Endothelial cell (in vitro differentiated cells): ENCODE results near the gene DTWD2. TPM values are rescaled to one million over a fixed set of nuclear protein-coding genes. Genes with fewer than 3 reads are reported as not detected.

Source experiments
- DNase-seq: peaks from one replicate; pipeline ENCODE4 v3.0.0; 2021; ENCODE audit warnings: low spot score
- H3K27ac Mint-ChIP-seq: one replicate; pipeline ENCODE4 v1.8.0; 2021; ENCODE audit warnings: mixed read lengths, inconsistent platforms; ENCODE audit not compliant: unreplicated experiment
- H3K27me3 Mint-ChIP-seq: one replicate; pipeline ENCODE4 v1.8.0; 2021; ENCODE audit warnings: mild to moderate bottlenecking, moderate library complexity, mixed read lengths, inconsistent platforms; ENCODE audit not compliant: unreplicated experiment
- H3K36me3 Mint-ChIP-seq: one replicate; pipeline ENCODE4 v1.8.0; 2021; ENCODE audit warnings: mild to moderate bottlenecking, low read depth, mixed read lengths, inconsistent platforms; ENCODE audit not compliant: unreplicated experiment
- H3K4me1 Mint-ChIP-seq: one replicate; pipeline ENCODE4 v1.8.0; 2021; ENCODE audit warnings: mild to moderate bottlenecking, mixed read lengths, inconsistent platforms; ENCODE audit not compliant: unreplicated experiment
- H3K4me3 Mint-ChIP-seq: one replicate; pipeline ENCODE4 v1.8.0; 2021; ENCODE audit warnings: mild to moderate bottlenecking, mixed read lengths, inconsistent platforms; ENCODE audit not compliant: unreplicated experiment
- H3K9me3 Mint-ChIP-seq: one replicate; pipeline ENCODE4 v1.8.0; 2021; ENCODE audit warnings: mixed read lengths, inconsistent platforms; ENCODE audit not compliant: unreplicated experiment
- CTCF ChIP-seq: fragments of 200-600 bp; sonication (generic); IDR thresholded peaks from one replicate; pipeline ENCODE4 v1.5.0; 2021; ENCODE audit warnings: antibody characterized with exemption; ENCODE audit not compliant: unreplicated experiment
- total RNA-seq: library from RNA; stranded (reverse); fragmentation: NEBNext Ultra II Directional; extraction: Animal tissue kit (Norgen Biotek cat#: 25700); gene quantifications from one replicate; pipeline ENCODE4 v1.2.1, GENCODE V29; 2021; ENCODE audit not compliant: unreplicated experiment

Gene DTWD2
- total RNA-seq, 1 donor from 2014 or later = 2.7 TPM

DNA sequence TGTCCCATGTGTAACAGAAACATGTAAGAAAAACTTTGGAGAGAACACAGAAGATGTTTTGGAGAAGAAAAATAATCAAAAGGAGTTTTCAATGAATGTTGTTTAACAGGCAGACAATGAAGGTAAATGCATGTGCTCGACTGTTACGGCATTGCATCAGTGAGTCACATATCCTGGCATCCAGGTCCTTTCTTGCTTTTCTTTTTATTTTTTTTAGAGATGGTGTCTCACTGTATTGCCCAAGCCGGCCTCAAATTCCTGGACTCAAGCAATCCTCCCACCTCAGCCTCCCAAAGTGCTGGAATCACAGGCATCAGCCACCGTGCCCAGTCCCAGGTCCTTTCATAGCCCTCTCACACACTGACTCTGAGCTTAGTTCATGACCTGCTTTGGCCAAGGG, 181.8 kb downstream of the DTWD2 start:
- no peaks in the 10 kb centered on the region for H3K4me1 Mint-ChIP-seq
- no peaks in the 10 kb centered on the region for H3K9me3 Mint-ChIP-seq

DNA sequence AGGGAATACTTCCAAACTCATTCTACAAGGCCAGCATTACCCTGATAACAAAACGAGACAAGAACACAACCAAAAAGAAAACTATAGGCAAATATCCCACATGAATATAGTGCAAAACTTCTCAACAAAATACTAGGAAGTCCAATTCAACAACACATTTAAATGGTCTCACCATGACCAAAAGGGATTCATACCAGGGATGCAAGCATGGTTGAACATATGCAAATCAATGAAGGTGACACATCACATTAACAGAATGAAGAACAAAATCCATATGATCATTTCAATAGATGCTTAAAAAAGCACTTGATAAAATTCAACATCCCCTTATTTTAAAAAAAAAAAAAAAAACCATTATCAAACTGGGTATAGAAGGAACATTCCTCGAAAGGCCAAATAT, 186.0 kb downstream of the DTWD2 start:
- Mint-ChIP-seq H3K36me3 (no peaks in the 10 kb centered on the region), H3K4me1 (no peaks in the 10 kb centered on the region), H3K27me3 (no peaks in the 10 kb centered on the region), H3K9me3 (no peaks in the 10 kb centered on the region), H3K4me3 (no peak overlapping the region), H3K27ac (no peak overlapping the region)
- no peak for TF ChIP-seq CTCF
- DNase-seq = no peak

More for the DNA sequence above, 181.8 kb downstream of the DTWD2 start:
- Mint-ChIP-seq H3K4me3 (no peak overlapping the region), H3K36me3 (no peaks in the 10 kb centered on the region), H3K27me3 (peaks cover 1% of the 10 kb centered on the region), H3K27ac (no peak overlapping the region)
- no peak for DNase-seq
- no peak for TF ChIP-seq CTCF

DNA sequence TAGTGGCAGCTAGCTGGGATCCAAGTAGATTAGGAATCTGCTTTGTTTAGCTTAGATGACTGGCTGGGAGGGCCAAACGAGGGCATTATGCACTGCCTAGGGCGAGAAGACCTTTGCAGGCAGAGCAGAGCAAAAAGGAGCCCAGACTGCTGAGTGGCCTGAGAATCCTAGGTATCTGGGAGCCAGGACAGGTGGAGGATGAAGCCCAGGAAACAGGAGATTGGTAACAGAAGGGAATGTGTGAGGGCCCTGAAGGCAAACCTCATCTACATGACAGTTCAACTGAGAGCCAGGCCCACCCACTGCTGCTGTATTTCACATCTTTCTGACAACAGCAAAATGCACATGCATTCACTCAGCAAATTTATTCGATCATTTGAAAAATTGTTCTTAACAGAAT, 192.3 kb downstream of the DTWD2 start:
- TF ChIP-seq CTCF = no peak
- H3K4me3 Mint-ChIP-seq = no peak overlapping the region
- H3K36me3 Mint-ChIP-seq = no peaks in the 10 kb centered on the region
- no peaks in the 10 kb centered on the region for H3K9me3 Mint-ChIP-seq
- no peak overlapping the region for H3K27ac Mint-ChIP-seq
- DNase-seq = no peak
- no peaks in the 10 kb centered on the region for H3K4me1 Mint-ChIP-seq
- peaks cover 2% of the 10 kb centered on the region for H3K27me3 Mint-ChIP-seq

GRCh38 chr5:118794281-118794680, 194.1 kb downstream of the DTWD2 start:
- DNase-seq = no peak
- H3K4me3 Mint-ChIP-seq = no peak overlapping the region
- peaks cover 4% of the 10 kb centered on the region for H3K4me1 Mint-ChIP-seq
- peaks cover 2% of the 10 kb centered on the region for H3K27me3 Mint-ChIP-seq
- H3K36me3 Mint-ChIP-seq = no peaks in the 10 kb centered on the region
- no peak for TF ChIP-seq CTCF
- no peaks in the 10 kb centered on the region for H3K9me3 Mint-ChIP-seq
- no peak overlapping the region for H3K27ac Mint-ChIP-seq

- H3K9me3 Mint-ChIP-seq = no peaks in the 10 kb centered on the region
- no peak for DNase-seq
- H3K36me3 Mint-ChIP-seq = no peaks in the 10 kb centered on the region
- H3K27ac Mint-ChIP-seq = no peak overlapping the region
- H3K4me1 Mint-ChIP-seq = peaks cover 9% of the 10 kb centered on the region
- no peak overlapping the region for H3K4me3 Mint-ChIP-seq
- peaks cover 2% of the 10 kb centered on the region for H3K27me3 Mint-ChIP-seq
- no peak for TF ChIP-seq CTCF
These were observed 194.7 kb downstream of the DTWD2 start for GRCh38 chr5:118793652-118794051.
